SJCRH30 (cell line): ENCODE data around the gene WNT7A. TPM values are rescaled to one million over a fixed set of nuclear protein-coding genes. Genes with fewer than 3 reads are reported as not detected.

Source experiments
- DNase-seq, 2 experiments: peaks; one replicate each; pipeline ENCODE4 v3.0.0-alpha.2; 2015 to 2020
- H3K27ac ChIP-seq: fragments of 250-450 bp; sonication (Bioruptor Pico); 2 replicates; pipeline ENCODE4 v1.5.1; 2020; ENCODE audit warnings: mild to moderate bottlenecking, moderate library complexity
- H3K27me3 ChIP-seq: fragments of 250-450 bp; sonication (Bioruptor Pico); 2 replicates; pipeline ENCODE4 v1.5.1; 2020; ENCODE audit warnings: mild to moderate bottlenecking, moderate library complexity
- H3K36me3 ChIP-seq: fragments of 250-450 bp; sonication (Bioruptor Pico); 2 replicates; pipeline ENCODE4 v1.5.1; 2020; ENCODE audit warnings: mild to moderate bottlenecking, moderate library complexity
- H3K4me1 ChIP-seq: fragments of 250-450 bp; sonication (Bioruptor Pico); 2 replicates; pipeline ENCODE4 v1.5.1; 2020; ENCODE audit warnings: mild to moderate bottlenecking, moderate library complexity
- H3K4me3 ChIP-seq: fragments of 250-450 bp; sonication (Bioruptor Pico); 2 replicates; pipeline ENCODE4 v1.5.1; 2020; ENCODE audit warnings: mild to moderate bottlenecking, moderate library complexity
- H3K9me3 ChIP-seq: fragments of 250-450 bp; sonication (Bioruptor Pico); replicated peaks from 2 replicates; pipeline ENCODE4 v1.5.1; 2020; ENCODE audit warnings: mild to moderate bottlenecking, moderate library complexity
- total RNA-seq: library from RNA; depleted of rRNA; stranded (reverse); fragments of >200 nt; shearing (Covaris generic); gene quantifications from 2 replicates; pipeline ENCODE4 v1.2.3, GENCODE V29; 2014

WNT7A gene
- total RNA-seq, 1 experiment from 2014 or later, result not detected

GRCh38 chr3:13785351-13785750 is 94.5 kb downstream of the WNT7A start:
- Histone ChIP-seq H3K27ac (no peak overlapping the region), H3K9me3 (no peaks in the 10 kb centered on the region), H3K27me3 (peaks cover 47% of the 10 kb centered on the region; the same call in 1 of the 2 replicates)

DNA sequence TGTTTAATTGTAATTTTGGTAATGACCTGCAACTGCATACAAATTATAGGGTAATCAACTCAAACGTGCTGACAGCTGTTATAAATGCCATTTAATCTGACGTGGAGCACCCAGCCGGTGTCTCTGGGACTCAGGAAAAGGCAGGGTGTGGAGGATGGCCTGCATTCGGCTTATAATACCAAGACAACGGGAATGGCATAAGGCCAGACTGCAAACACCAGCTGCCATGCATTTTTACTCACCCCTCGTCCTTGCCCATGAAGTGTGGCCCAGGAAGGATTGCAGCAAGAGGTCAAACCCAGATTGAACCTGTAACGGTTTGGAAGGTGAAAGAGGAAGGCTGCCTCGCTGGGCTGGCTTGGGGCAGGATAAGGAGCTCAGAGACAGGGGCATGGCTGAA is 96.4 kb downstream of the WNT7A start:
- no peak for DNase-seq
- H3K27me3 ChIP-seq, result peaks cover 46% of the 10 kb centered on the region
- H3K4me1 ChIP-seq, result no peaks in the 10 kb centered on the region
- H3K27ac ChIP-seq, result no peak overlapping the region
- H3K36me3 ChIP-seq, result no peaks in the 10 kb centered on the region
- H3K9me3 ChIP-seq, result no peaks in the 10 kb centered on the region
- H3K4me3 ChIP-seq, result no peak overlapping the region

More at GRCh38 chr3:13785351-13785750, 94.5 kb downstream of the WNT7A start:
- Histone ChIP-seq H3K36me3 (no peaks in the 10 kb centered on the region), H3K4me1 (no peaks in the 10 kb centered on the region), H3K4me3 (no peak overlapping the region)
- no peak for DNase-seq

DNA sequence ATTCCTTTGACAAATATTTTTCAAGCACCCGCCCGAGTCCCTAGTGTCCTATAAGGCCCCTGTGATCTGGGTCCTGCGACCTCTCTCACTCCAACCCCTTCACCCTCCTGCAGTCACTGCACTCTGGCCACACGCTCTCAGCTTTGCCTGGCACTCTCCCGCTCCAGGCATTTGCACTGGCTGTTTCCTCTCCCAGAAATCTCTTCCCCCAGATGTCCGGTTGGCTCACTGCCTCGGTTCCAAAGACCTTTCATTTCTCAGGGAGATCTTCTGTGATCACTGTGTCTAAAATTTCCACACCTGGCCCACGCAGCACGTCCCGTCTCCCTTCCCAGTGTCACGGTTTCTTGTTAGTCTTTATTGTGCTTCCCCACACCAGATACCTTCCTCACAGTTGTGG is 97.4 kb downstream of the WNT7A start:
- Histone ChIP-seq H3K36me3 (no peaks in the 10 kb centered on the region), H3K4me1 (no peaks in the 10 kb centered on the region), H3K27ac (no peak overlapping the region), H3K27me3 (peaks cover 39% of the 10 kb centered on the region), H3K4me3 (no peak overlapping the region), H3K9me3 (no peaks in the 10 kb centered on the region)
- no peak for DNase-seq

DNA sequence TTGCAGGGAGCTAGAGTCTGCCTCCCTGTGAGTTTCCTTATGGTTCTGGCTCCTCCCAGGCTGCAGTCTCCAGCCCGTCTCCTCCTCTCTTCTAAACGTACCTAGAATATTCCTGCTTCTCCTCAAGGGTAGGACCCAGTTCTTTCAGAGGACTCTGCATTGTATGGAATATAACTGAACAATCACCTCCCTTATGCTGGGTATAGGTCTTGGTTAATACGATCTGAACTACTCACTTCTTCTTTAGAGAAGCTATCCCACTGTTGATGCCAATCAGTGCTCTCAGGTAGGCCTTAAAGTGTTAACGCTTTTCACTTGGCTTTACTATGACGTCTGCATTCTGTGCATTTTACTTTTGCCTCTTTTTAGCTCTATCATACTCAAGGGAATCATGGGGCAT is 98.5 kb downstream of the WNT7A start:
- Histone ChIP-seq H3K9me3 (no peaks in the 10 kb centered on the region), H3K27ac (no peak overlapping the region), H3K4me1 (no peaks in the 10 kb centered on the region), H3K27me3 (peaks cover 33% of the 10 kb centered on the region), H3K36me3 (no peaks in the 10 kb centered on the region), H3K4me3 (no peak overlapping the region)
- no peak for DNase-seq

DNA sequence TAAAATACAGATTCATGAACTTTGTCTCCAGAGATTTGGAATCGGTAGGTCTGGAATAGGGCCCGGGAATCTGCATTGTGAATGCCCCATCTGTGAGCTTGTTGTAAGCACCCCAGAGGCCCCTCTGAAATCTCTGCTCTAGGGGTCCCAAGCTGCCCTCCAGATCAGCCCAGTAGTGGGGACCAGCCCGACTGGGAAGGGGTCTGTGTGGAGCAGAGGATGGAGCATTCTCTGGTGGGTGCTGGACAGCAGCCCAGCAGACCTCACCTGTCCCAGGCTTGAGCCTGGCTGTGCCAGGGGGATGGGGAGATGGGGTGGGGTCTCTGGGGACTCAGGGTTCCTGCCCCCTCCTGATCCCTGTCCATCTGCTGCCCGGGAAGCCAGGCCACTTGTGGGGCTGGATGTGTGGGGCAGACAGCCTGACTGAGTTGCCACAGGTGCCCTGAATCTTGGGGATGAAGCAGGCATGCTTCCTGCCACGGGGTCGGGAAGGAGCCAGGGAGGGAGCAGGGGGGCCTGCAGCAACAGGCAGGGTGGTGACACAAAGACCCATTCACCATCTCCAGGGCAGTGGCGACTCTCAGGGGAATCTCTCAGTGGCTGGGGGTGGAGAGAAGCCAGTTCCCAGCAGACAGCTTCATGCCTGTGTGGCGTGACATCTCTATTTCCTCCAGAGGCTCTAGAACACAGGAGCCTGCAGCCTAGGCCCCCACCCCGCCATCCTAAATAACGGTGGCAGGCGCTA is 99.3 kb downstream of the WNT7A start:
- Histone ChIP-seq H3K27ac (no peak overlapping the region), H3K27me3 (peaks cover 29% of the 10 kb centered on the region), H3K4me3 (no peak overlapping the region), H3K4me1 (no peaks in the 10 kb centered on the region), H3K36me3 (no peaks in the 10 kb centered on the region), H3K9me3 (no peaks in the 10 kb centered on the region)
- DNase-seq, result peak in 1 of 2 experiments; percentile 37

GRCh38 chr3:13776253-13777050 is 103.4 kb downstream of the WNT7A start:
- Histone ChIP-seq H3K27me3 (peaks cover 3% of the 10 kb centered on the region), H3K27ac (no peak overlapping the region), H3K4me3 (no peak overlapping the region), H3K36me3 (no peaks in the 10 kb centered on the region), H3K9me3 (no peaks in the 10 kb centered on the region), H3K4me1 (no peaks in the 10 kb centered on the region)
- DNase-seq, result no peak

DNA sequence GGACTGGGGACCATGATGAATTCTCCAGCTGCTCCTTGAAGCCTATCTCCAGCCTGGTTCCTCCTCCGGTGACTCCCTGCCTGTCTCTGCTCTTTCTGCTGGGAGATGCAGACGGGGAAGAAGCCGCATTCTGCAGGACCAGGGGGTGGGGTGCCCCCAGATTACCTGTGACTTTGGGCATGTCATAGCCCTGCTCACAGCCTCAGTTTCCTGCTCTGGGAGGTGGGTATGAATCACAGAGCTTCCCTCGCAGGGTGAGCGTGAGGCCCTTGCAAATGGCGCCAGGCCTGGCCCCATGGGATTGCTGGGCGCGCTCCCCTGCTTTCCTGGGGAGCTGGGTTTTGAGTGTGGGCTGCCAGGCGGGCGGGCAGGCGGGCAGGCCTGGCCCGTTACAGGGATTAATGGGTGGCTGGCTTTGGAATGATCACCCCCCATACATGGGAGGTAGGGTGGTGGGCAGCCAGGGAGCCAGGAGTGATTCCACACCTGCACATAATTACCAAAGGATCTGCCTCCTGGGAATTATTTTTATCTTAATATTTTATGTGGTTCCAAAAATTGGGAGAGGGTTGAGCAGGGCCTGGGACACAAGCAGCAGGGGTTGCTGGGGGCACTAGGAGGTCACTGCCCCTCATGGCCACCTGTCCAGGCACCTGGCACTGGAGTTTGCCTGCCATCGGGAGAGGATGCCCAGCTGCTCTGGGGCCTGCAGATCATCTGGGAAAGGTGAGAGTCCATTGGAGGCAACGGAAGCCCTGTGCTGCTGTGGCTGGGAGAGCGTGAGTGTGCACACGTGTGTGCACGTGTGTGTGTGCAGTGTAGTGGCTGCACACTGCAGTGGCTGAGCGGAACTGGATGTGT is 106.8 kb downstream of the WNT7A start:
- Histone ChIP-seq H3K9me3 (no peaks in the 10 kb centered on the region), H3K4me3 (no peak overlapping the region), H3K36me3 (no peaks in the 10 kb centered on the region), H3K4me1 (peaks cover 7% of the 10 kb centered on the region), H3K27me3 (no peaks in the 10 kb centered on the region), H3K27ac (no peak overlapping the region)
- DNase-seq, result no peak

GRCh38 chr3:13772321-13772745 is 107.5 kb downstream of the WNT7A start:
- Histone ChIP-seq H3K27ac (no peak overlapping the region), H3K4me3 (no peak overlapping the region), H3K9me3 (no peaks in the 10 kb centered on the region), H3K36me3 (no peaks in the 10 kb centered on the region), H3K27me3 (no peaks in the 10 kb centered on the region), H3K4me1 (peaks cover 12% of the 10 kb centered on the region)
- no peak for DNase-seq

DNA sequence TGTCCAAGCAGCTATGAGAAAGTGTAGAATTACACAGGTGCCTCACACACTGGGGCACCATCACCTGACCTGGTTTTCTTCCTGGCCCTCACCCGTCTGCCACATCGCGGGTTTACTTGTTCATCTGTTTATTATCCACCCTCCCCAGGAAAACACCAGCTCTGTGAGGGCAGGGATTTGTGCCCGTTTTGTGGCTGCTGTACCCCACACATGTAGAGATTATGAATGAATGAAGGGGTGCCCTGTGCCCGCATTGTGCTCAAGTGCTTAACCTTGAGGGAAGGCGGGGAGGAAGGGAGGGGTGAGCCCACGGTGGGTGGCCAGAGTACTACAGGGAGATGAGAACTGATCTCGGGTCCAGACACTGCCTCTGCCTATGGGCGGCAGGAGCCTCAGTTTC is 108.4 kb downstream of the WNT7A start:
- H3K36me3 ChIP-seq, result no peaks in the 10 kb centered on the region
- no peaks in the 10 kb centered on the region for H3K9me3 ChIP-seq
- H3K4me3 ChIP-seq, result no peak overlapping the region
- no peak overlapping the region for H3K27ac ChIP-seq
- peaks cover 17% of the 10 kb centered on the region for H3K4me1 ChIP-seq
- no peaks in the 10 kb centered on the region for H3K27me3 ChIP-seq
- no peak for DNase-seq

DNA sequence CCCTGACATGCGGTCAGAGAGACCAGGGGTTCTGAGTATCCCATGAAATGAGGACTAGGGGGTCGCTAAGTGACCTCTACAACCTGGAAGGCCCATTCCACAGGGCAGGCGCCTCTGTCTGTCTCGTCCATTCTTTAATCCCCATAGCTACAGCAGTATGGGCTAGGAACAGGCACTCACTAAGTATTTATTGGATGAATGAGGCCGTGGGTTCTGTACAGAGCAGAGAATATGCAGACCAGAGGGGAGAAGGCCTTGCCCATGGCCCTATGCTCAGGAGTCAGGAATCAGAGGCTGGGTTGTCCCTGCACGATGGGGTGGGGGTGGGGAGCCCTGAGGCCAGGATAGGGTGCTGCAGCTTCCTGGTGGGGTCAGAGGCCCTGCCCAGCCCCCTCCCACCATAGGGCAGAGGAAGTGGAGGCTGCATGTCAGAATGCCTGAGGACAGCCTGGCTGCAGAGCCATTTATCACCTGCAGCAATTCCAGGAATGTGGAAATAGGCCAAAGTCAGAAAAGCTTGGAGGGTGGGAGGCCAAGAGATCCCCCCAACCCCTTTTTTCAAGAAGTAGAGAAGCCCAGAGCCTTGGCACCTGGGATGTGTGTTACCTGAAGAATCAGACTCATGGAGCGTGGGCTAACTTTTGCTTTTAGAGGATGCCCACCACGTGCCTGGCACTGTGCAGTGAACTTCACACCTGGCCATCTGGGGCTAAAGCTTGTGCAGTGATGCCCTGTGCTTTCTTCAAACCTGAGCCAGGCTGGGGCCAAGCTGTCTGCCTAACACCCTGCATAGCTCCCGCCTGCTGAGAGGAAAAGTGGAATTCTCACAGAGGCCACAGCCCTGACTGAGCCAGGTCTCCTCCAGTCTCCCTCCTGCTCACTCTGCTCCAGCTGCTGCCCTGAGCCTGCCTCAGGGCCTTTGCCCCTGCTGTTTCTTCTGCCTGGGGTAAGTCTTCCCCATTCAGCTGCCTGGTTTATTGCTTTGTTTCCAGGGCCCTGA is 109.4 kb downstream of the WNT7A start:
- H3K27ac ChIP-seq, result no peak overlapping the region
- no peaks in the 10 kb centered on the region for H3K27me3 ChIP-seq
- DNase-seq, result peak in 1 of 2 experiments; percentile 12
- H3K36me3 ChIP-seq, result no peaks in the 10 kb centered on the region
- H3K4me1 ChIP-seq, result peaks cover 17% of the 10 kb centered on the region
- H3K4me3 ChIP-seq, result no peak overlapping the region
- H3K9me3 ChIP-seq, result no peaks in the 10 kb centered on the region

- H3K27ac ChIP-seq, result no peak overlapping the region
- H3K27me3 ChIP-seq, result no peaks in the 10 kb centered on the region
- peaks cover 17% of the 10 kb centered on the region for H3K4me1 ChIP-seq
- no peak overlapping the region for H3K4me3 ChIP-seq
- H3K36me3 ChIP-seq, result no peaks in the 10 kb centered on the region
- no peak for DNase-seq
- H3K9me3 ChIP-seq, result no peaks in the 10 kb centered on the region
Measured at GRCh38 chr3:13769422-13769821, 110.4 kb downstream of the WNT7A start.

- Histone ChIP-seq H3K4me3 (no peak overlapping the region), H3K4me1 (peaks cover 17% of the 10 kb centered on the region), H3K27me3 (no peaks in the 10 kb centered on the region), H3K9me3 (no peaks in the 10 kb centered on the region), H3K27ac (no peak overlapping the region), H3K36me3 (no peaks in the 10 kb centered on the region)
- DNase-seq, result no peak
Measured at GRCh38 chr3:13768453-13768852, 111.4 kb downstream of the WNT7A start.

GRCh38 chr3:13767896-13768295 is 112.0 kb downstream of the WNT7A start:
- no peaks in the 10 kb centered on the region for H3K27me3 ChIP-seq
- peaks cover 17% of the 10 kb centered on the region for H3K4me1 ChIP-seq
- H3K4me3 ChIP-seq, result no peak overlapping the region
- H3K36me3 ChIP-seq, result no peaks in the 10 kb centered on the region
- no peak overlapping the region for H3K27ac ChIP-seq
- no peaks in the 10 kb centered on the region for H3K9me3 ChIP-seq
- DNase-seq, result peak; percentile 92

DNA sequence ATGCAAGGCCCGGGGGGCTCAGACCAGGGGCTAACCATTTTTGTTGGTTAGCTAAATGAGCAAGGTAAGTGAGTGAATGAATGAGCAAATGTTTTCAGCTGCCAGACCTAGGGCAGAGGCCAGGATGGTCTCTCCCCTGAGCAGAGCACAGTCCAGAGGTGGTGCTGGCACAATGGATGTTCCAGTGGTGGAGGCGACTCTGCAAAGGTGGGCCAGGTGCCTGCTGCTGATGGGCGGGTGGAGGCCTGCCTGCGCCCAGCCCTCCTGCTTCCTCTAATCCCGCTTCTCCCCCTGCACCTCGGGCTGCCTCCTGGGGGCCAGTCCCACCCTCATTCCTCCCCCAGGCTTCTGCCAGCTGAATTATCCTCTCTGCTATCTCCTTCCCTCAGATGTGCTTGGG is 112.8 kb downstream of the WNT7A start:
- H3K9me3 ChIP-seq, result no peaks in the 10 kb centered on the region
- no peaks in the 10 kb centered on the region for H3K27me3 ChIP-seq
- H3K36me3 ChIP-seq, result no peaks in the 10 kb centered on the region
- DNase-seq, result no peak
- peaks cover 17% of the 10 kb centered on the region for H3K4me1 ChIP-seq
- H3K4me3 ChIP-seq, result no peak overlapping the region
- no peak overlapping the region for H3K27ac ChIP-seq
